ENCODE data around the gene ABI3BP. TPM values are rescaled to one million over a fixed set of nuclear protein-coding genes. Genes with fewer than 3 reads are reported as not detected.

ABI3BP gene
- total RNA-seq, 1 experiment from 2014 or later, result 0.15 TPM

DNA sequence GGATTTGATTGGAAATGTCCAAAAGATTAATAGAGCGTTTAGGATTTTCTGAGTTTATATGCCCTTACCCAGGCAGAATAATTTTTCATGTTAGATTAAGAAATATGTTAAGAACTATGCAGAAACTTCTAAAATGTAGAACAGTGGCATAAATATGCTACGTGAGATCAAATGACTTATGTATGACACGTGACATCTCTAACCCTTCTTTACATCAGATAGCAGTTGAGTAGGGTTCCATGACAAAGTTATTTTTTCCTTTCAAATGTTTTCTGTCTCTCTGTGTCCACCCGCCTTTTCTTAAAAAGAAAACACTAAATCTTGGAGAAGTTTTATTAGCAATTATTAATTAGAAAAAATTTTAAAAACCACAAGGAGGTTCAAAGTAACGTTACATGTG is 292.5 kb downstream of the ABI3BP start:
- intact Hi-C loops (cut with micrococcal nuclease), result no loop called here

More for the DNA sequence above, 292.5 kb downstream of the ABI3BP start:
- Histone ChIP-seq H3K79me2 (ENCODE audit: insufficient read depth, low read length) (no peaks in the 10 kb centered on the region), H2AFZ (ENCODE audit: low read depth, low read length, poor library complexity, severe bottlenecking) (no peak overlapping the region), H3K36me3 (ENCODE audit: control insufficient read depth in 1 of 2, insufficient read depth in 2 of 2, low read length in 2 of 2) (no peaks in the 10 kb centered on the region), H4K20me1 (ENCODE audit: insufficient read depth) (no peaks in the 10 kb centered on the region), H3K27me3 (ENCODE audit: insufficient read depth, low read length) (no peaks in the 10 kb centered on the region), H3K4me1 (ENCODE audit: control insufficient read depth in 1 of 2, insufficient read depth in 2 of 2, low read length in 2 of 2) (no peaks in the 10 kb centered on the region), H3K9ac (ENCODE audit: low read length) (no peak overlapping the region), H3K4me2 (ENCODE audit: low read length) (no peak overlapping the region), H3K4me3 (replicated peaks in 1 of 2; ENCODE audit: low read depth in 1 of 2, low read length in 2 of 2) (no peak overlapping the region), H3K9me3 (ENCODE audit: control insufficient read depth in 1 of 2, insufficient read depth in 1 of 2, low read depth in 1 of 2, low read length in 2 of 2) (no peaks in the 10 kb centered on the region), H3K9me2 (ENCODE audit: insufficient read depth) (no peaks in the 10 kb centered on the region), H3K27ac (ENCODE audit: low read depth, low read length) (no peak overlapping the region)
- no peak for TF ChIP-seq POLR2AphosphoS5 (IDR thresholded peaks at IDR 0.05; ENCODE audit: low read depth, low read length)
- TF ChIP-seq, protein P1, sequence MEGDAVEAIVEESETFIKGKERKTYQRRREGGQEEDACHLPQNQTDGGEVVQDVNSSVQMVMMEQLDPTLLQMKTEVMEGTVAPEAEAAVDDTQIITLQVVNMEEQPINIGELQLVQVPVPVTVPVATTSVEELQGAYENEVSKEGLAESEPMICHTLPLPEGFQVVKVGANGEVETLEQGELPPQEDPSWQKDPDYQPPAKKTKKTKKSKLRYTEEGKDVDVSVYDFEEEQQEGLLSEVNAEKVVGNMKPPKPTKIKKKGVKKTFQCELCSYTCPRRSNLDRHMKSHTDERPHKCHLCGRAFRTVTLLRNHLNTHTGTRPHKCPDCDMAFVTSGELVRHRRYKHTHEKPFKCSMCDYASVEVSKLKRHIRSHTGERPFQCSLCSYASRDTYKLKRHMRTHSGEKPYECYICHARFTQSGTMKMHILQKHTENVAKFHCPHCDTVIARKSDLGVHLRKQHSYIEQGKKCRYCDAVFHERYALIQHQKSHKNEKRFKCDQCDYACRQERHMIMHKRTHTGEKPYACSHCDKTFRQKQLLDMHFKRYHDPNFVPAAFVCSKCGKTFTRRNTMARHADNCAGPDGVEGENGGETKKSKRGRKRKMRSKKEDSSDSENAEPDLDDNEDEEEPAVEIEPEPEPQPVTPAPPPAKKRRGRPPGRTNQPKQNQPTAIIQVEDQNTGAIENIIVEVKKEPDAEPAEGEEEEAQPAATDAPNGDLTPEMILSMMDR (IDR thresholded peaks at IDR 0.05 in 2 of 3, conservative IDR thresholded peaks at IDR 0.05 in 1 of 3; ENCODE audit: borderline replicate concordance in 1 of 3, insufficient read depth in 1 of 3, low read depth in 2 of 3, low read length in 2 of 3), result no peak
- TF ChIP-seq EZH2 (IDR thresholded peaks at IDR 0.05), result no peak
- TF ChIP-seq ZNF274 (IDR thresholded peaks at IDR 0.05; ENCODE audit: low read depth, low read length), result no peak
- no peak for TF ChIP-seq EZH2phosphoT487 (IDR thresholded peaks at IDR 0.05; ENCODE audit: borderline replicate concordance)
- no peak for TF ChIP-seq CEBPB (IDR thresholded peaks at IDR 0.05; ENCODE audit: low read depth)
- TF ChIP-seq YY1 (IDR thresholded peaks at IDR 0.05; ENCODE audit: extremely low read depth, insufficient replicate concordance, low read depth, low read length), result no peak
- no peak for TF ChIP-seq FOSL1 (IDR thresholded peaks at IDR 0.05; ENCODE audit: low read depth)
- TF ChIP-seq SRF (IDR thresholded peaks at IDR 0.05; ENCODE audit: low read depth), result no peak
- TF ChIP-seq JUND (IDR thresholded peaks at IDR 0.05), result no peak
- TF ChIP-seq, protein P2, sequence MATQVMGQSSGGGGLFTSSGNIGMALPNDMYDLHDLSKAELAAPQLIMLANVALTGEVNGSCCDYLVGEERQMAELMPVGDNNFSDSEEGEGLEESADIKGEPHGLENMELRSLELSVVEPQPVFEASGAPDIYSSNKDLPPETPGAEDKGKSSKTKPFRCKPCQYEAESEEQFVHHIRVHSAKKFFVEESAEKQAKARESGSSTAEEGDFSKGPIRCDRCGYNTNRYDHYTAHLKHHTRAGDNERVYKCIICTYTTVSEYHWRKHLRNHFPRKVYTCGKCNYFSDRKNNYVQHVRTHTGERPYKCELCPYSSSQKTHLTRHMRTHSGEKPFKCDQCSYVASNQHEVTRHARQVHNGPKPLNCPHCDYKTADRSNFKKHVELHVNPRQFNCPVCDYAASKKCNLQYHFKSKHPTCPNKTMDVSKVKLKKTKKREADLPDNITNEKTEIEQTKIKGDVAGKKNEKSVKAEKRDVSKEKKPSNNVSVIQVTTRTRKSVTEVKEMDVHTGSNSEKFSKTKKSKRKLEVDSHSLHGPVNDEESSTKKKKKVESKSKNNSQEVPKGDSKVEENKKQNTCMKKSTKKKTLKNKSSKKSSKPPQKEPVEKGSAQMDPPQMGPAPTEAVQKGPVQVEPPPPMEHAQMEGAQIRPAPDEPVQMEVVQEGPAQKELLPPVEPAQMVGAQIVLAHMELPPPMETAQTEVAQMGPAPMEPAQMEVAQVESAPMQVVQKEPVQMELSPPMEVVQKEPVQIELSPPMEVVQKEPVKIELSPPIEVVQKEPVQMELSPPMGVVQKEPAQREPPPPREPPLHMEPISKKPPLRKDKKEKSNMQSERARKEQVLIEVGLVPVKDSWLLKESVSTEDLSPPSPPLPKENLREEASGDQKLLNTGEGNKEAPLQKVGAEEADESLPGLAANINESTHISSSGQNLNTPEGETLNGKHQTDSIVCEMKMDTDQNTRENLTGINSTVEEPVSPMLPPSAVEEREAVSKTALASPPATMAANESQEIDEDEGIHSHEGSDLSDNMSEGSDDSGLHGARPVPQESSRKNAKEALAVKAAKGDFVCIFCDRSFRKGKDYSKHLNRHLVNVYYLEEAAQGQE (IDR thresholded peaks at IDR 0.05; ENCODE audit: low read depth), result no peak
- TF ChIP-seq, protein P3, sequence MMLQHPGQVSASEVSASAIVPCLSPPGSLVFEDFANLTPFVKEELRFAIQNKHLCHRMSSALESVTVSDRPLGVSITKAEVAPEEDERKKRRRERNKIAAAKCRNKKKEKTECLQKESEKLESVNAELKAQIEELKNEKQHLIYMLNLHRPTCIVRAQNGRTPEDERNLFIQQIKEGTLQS (IDR thresholded peaks at IDR 0.05), result no peak
- POLR2A ChIA-PET, result no interaction called here
- DNase-seq (ENCODE audit: low read depth, low spot score) (no peak), ATAC-seq (no peak)
- CTCF ChIA-PET, result no interaction called here
- no TSS peak for BruUV-seq (replicated peaks)
- RAD21 ChIA-PET (ENCODE audit: low non-redundant PET in 1 of 2, low total read pairs in 2 of 2, uncharacterized antibody in 2 of 2, unreplicated experiment in 2 of 2), result no interaction called here
